Skeletal muscle satellite cell (primary cell): Measurements from ENCODE around the gene SCTR.

ENCODE experiments used
- H3K27me3 ChIP-seq: 2 replicates; pipeline ENCODE4 v1.7.0; 2013; ENCODE audit warnings: low read length; ENCODE audit not compliant: control insufficient read depth, insufficient read depth
- H3K36me3 ChIP-seq: 2 replicates; pipeline ENCODE4 v1.7.0; 2013; ENCODE audit warnings: mild to moderate bottlenecking, control low read depth, low read length; ENCODE audit not compliant: insufficient read depth
- H3K4me1 ChIP-seq: 2 replicates; pipeline ENCODE4 v1.7.0; 2013; ENCODE audit warnings: low read length; ENCODE audit not compliant: control insufficient read depth, insufficient read depth
- H3K4me2 ChIP-seq: 2 replicates; pipeline ENCODE4 v1.7.0; 2013; ENCODE audit warnings: mild to moderate bottlenecking, low read length
- H3K4me3 ChIP-seq: 2 replicates; pipeline ENCODE4 v1.7.0; 2013; ENCODE audit warnings: low read length
- H3K9ac ChIP-seq: 2 replicates; pipeline ENCODE4 v1.7.0; 2013; ENCODE audit warnings: mild to moderate bottlenecking, low read depth, low read length, moderate library complexity
- H3K9me3 ChIP-seq: replicated peaks from 2 replicates; pipeline ENCODE4 v1.7.0; 2013; ENCODE audit warnings: mild to moderate bottlenecking, control low read depth, low read length

SCTR gene

DNA sequence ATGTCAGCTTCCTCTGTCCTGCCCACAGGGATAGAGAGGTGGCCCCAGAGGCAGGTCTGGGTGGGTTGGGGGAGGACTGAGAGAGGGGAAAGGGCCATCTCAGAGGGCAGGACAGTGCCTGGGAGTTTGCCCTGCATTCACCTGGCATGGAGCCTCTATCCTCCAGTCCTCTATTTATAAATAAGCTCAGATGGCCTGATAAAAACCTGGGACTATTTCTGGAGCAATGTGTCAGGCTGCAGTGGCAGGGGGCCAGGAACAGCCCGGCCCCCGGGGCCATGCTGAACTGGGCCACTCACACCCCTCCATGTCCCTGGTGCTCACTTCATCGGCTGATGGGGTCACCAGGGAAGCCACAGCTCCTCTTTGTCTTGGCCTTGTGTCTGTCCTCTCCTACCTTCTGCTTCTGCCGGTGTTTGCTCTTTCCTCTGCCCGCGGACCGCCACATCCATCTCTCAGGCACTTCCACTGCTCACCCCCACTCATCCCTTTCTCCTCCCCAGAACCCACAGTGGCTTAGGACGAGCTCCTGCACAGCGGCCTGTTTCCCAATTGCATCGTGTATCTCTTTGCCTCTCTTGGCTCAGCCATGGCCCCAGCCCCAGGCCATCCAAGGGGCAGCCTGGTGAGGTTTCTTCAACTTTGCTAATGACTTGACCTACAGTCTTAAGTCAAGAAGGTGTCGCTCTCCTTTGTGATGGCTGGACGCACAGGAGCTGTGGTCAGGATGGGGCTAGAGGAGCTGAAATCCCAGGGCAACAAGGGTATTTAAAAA lies 38.8 kb downstream of the SCTR start:
- Histone ChIP-seq H3K9ac (no peak overlapping the region), H3K36me3 (no peaks in the 10 kb centered on the region), H3K4me3 (no peak overlapping the region), H3K4me2 (no peak overlapping the region), H3K9me3 (no peaks in the 10 kb centered on the region), H3K4me1 (peaks cover 9% of the 10 kb centered on the region), H3K27me3 (peaks cover 10% of the 10 kb centered on the region)

DNA sequence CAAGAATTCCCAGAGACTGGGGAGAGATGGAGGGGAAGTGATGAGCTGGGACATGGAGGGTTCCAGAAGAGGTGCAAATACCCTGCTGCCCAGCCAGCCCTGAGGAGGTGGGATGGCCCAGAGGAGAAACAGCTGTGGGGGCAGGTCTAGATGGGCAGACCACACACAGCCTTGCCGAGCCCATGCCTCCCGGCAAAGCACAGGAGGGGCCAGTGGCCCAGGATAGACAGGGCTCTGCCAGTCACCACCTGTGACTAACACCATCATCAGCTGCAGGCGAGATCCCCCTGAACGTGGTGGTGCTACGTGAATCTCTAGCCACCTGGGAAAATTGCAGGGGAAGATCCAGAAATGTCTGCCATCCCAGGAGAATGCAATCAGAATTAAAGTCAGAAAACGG lies 39.4 kb downstream of the SCTR start:
- no peaks in the 10 kb centered on the region for H3K9me3 ChIP-seq
- no peaks in the 10 kb centered on the region for H3K36me3 ChIP-seq
- no peak overlapping the region for H3K4me3 ChIP-seq
- H3K4me1 ChIP-seq = peaks cover 9% of the 10 kb centered on the region
- H3K27me3 ChIP-seq = peaks cover 13% of the 10 kb centered on the region
- H3K4me2 ChIP-seq = no peak overlapping the region
- no peak overlapping the region for H3K9ac ChIP-seq

DNA sequence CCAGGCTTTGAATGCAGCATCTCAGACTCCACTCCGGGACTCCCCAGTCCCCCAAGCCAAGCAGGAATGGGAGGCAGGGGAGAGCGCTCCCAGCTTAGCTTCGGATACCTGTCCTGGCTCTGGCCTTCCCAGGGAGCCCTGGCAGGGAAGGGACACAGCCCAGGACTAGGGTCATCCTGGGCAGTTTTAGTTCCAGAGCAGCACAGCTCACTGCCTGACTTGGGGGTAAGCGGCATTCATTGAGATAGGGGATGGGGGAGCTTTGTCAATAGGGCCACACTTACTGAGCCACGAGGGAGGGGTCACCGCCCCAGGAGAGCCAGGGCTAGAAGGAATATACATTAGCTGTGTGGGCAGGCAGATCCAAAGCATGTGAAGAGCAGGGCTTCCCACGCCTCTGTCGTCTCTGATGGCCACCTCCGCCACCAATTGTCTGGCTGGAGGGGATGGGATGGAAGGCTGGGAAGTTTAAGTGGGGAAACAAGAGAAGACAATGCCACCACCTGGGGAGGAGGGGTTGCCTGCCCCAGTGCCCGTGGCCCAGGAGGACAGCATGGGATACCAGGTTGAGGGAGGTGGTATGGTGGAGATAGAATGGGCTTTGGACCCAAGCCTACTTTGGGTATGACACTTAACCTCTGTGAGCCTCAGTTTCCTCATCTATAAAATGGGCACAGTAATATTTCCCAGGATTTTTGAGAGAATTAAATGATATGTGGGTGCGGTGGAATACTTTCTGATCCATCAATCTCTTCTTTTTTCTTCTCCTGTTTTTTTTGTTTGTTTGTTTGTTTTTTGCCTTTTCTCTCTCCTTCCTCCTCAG lies 40.2 kb downstream of the SCTR start:
- peaks cover 18% of the 10 kb centered on the region for H3K27me3 ChIP-seq
- no peaks in the 10 kb centered on the region for H3K36me3 ChIP-seq
- no peak overlapping the region for H3K4me2 ChIP-seq
- H3K4me1 ChIP-seq = peaks cover 9% of the 10 kb centered on the region
- H3K9me3 ChIP-seq = no peaks in the 10 kb centered on the region
- no peak overlapping the region for H3K4me3 ChIP-seq
- no peak overlapping the region for H3K9ac ChIP-seq

DNA sequence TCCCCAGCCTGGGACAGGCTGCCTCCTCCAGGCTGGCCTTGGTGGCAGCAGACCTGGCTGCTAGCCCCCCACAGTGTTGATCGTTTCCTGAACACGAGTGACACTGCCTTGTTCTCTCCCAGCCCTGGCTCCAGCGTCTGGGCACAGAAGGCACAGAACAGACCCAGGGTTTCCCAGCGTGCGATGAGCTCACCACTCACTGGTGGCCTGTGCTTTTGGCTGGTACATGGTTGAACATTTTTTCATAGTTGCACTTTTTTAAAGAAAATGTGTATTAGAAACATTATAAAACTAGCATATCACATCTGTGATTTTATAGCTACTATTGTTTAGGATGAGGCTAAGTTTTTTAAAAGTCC lies 40.9 kb downstream of the SCTR start:
- peaks cover 9% of the 10 kb centered on the region for H3K4me1 ChIP-seq
- no peaks in the 10 kb centered on the region for H3K9me3 ChIP-seq
- H3K9ac ChIP-seq = no peak overlapping the region
- H3K4me3 ChIP-seq = no peak overlapping the region
- H3K36me3 ChIP-seq = no peaks in the 10 kb centered on the region
- no peak overlapping the region for H3K4me2 ChIP-seq
- peaks cover 20% of the 10 kb centered on the region for H3K27me3 ChIP-seq

DNA sequence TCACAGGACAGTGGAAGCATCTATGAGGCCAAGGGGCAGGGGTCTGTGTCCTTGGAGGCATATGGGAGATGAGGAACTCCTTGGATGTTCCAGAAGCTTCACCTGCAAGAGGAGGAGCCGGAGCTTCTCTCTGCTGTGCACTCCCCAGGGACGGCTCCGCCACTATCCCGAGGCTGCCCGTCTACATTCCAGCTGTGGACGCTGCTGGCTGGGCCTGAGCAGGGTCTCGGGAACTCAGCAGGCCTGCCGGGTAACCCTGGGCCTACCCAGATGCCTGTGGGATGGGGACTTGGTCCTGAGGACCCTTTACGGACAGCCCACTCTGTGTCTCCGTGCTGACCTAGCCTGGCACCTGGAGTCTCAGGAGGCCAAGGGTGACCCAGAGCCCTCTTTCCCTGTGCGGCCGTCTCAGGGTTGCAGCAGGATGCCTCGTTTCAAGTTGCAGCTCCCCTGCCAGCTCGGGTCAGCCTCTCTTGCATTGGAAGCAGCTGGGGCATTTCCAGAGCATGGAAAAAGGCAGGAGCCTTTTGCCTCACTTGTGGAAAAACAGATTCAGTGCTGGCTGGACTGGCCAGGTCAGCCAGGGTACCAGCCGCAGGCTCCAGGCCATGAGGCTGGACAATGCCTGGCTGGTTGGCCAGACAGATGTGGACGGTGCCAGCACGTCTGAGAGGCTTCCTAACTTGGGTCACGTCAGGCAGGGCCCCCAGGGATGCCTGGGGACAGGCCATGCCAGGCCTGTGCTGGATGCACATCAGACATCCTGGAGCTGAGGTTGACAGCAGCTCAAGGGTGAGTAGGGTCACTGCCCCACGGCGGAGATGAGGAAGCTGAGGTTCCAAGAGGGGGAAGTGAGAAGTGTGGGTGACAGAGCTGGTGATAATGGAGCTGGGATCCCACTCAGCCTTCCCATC lies 41.5 kb downstream of the SCTR start:
- Histone ChIP-seq H3K9ac (no peak overlapping the region), H3K4me2 (no peak overlapping the region), H3K27me3 (peaks cover 20% of the 10 kb centered on the region), H3K4me1 (peaks cover 9% of the 10 kb centered on the region), H3K4me3 (no peak overlapping the region), H3K36me3 (no peaks in the 10 kb centered on the region), H3K9me3 (no peaks in the 10 kb centered on the region)

DNA sequence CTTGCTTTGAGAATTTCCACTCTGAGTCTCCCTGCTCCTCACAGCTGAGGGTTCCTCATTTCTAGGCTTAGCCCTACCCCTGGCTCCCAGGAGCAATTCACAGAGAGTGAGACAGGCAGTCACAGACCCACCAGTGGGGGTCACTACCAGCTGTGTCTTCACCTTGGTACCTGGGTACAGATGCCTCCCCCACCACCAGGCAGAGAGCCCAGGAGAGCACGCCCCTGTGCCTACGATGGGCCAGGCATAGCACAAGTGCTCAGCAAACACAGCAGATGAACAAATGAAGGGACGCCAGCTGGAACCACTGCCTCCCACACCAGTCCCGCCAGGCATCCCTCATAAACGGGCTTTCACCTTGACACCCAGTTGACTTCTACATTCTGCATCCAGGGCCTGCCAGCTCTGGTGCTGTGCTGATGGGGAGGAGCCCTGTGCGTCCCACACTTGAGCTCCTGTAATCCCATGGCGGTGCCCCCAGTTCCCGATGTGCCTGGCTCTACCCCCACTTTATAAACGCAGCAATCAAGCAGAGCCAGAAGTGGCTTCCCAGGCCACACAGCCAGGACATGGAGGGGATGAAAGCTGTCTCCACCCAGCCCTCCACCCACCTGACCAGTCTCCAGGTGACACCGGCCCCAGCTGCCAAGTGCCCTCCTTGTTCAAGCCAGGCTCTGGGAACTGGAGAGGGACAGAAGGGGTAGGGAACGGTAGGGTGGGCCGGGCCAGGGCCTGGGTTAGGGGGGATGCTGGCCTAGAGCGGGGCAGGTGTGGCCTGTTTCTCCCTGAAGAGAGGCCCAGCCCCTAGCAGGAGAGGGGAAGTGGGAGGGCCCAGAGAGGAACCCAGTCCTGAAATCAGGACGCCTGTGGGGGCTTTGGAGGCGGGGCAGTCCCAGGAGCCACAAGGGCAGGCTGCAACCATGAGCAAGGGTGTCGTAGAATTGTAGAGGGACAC lies 42.5 kb downstream of the SCTR start:
- Histone ChIP-seq H3K36me3 (no peaks in the 10 kb centered on the region), H3K9ac (no peak overlapping the region), H3K4me2 (no peak overlapping the region), H3K9me3 (no peaks in the 10 kb centered on the region), H3K4me3 (no peak overlapping the region), H3K4me1 (peaks cover 2% of the 10 kb centered on the region), H3K27me3 (peaks cover 20% of the 10 kb centered on the region)

DNA sequence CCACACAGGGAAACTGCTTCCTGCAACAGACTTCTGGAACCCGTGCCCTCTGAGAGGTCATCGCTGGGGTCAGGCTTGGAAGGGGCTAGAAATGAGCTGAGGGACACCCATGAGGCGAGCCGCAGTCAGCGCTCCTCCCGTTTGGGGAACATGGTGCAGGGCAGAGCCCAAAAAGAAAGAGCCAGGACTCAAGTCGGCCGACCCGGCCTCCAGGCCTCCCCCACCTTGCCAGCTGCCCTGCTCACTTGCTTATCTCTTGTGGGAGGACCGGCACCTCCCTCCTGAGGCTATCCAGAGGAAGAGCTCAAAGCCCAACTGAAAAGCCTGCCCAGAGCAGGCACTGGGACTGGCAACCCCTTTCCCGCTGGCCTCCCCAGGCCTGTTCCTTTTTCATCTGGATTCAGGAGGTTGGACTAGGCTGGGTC lies 43.6 kb downstream of the SCTR start:
- Histone ChIP-seq H3K4me2 (no peak overlapping the region), H3K27me3 (peaks cover 24% of the 10 kb centered on the region), H3K36me3 (no peaks in the 10 kb centered on the region), H3K4me1 (no peaks in the 10 kb centered on the region), H3K9me3 (no peaks in the 10 kb centered on the region), H3K9ac (no peak overlapping the region), H3K4me3 (no peak overlapping the region)

DNA sequence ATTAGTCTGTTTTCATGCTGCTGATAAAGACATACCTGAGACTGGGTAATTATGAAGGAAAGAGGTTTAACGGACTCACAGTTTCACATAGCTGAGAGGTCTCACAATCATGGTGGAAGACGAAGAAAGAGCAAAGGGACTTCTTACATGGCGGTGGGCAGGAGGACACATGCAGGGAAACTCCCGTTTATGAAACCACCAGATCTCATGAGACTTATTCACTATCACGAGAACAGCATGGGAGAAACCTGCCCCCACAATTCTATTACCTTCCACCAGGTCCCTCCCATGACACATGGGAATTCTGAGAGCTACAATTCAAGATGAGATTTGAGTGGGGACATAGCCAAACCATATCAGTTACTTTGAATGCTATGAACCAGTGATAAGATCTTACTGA lies 44.1 kb downstream of the SCTR start:
- Histone ChIP-seq H3K9me3 (no peaks in the 10 kb centered on the region), H3K36me3 (no peaks in the 10 kb centered on the region), H3K4me2 (no peak overlapping the region), H3K4me3 (no peak overlapping the region), H3K27me3 (peaks cover 24% of the 10 kb centered on the region), H3K9ac (no peak overlapping the region), H3K4me1 (no peaks in the 10 kb centered on the region)

DNA sequence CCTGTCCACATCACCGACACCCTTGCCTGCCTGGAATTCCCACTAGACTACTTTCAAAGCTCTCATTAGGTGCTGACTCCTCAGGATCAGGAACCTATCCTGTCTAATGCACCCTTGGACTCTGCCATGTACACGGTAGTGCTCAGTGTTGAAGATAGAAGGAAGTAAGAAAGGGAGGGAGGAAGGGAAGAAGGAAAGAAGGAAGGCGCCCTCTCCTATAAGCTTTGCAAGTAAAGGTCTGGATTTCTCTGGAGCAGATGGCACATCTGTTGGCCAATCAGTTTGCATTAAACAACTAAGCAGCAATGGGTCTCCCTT lies 45.3 kb downstream of the SCTR start:
- H3K4me2 ChIP-seq = no peak overlapping the region
- no peak overlapping the region for H3K4me3 ChIP-seq
- H3K4me1 ChIP-seq = no peaks in the 10 kb centered on the region
- peaks cover 27% of the 10 kb centered on the region for H3K27me3 ChIP-seq
- no peaks in the 10 kb centered on the region for H3K9me3 ChIP-seq
- no peaks in the 10 kb centered on the region for H3K36me3 ChIP-seq
- H3K9ac ChIP-seq = no peak overlapping the region

DNA sequence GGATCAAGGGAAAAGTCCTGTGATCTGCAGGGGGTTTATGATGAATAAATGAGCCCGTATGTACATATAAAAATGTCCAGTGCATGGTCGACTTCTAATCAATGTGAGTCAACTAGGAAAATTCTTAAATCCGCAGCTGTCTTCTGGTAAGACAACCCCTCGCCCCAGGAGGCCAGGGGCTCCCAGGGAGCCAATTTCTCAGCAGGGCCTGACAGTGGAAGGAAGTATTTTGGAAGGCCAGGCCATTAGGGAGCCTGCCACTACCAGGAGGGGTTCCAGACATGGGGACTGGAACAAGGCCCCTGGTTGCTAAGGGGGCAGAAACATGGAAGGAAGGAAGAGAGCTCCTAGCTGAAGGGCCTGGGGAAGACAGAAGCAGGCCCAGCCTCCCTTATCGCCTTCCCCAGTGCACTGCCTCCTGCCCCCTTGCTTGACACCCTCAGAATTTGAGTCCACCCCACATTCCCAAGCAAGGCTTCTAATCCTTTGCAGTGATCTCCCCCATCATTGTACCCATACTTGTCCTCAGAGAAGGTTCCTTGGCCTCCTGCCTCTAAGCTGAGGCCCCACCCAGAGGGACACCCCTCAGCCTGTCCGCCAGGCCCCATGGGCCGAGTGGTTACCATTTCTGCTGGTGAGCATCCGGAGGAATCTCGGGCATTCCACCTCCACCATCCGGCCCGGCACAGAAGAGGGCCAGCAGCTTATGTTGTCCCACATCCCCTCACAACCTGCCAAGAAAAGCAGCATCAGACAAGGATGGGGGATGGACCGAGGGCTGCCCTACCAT lies 45.9 kb downstream of the SCTR start:
- Histone ChIP-seq H3K36me3 (no peaks in the 10 kb centered on the region), H3K9me3 (no peaks in the 10 kb centered on the region), H3K4me3 (no peak overlapping the region), H3K4me1 (no peaks in the 10 kb centered on the region), H3K4me2 (no peak overlapping the region), H3K9ac (no peak overlapping the region), H3K27me3 (peaks cover 27% of the 10 kb centered on the region)
